Caco-2 (cell line): Measurements from ENCODE around the gene SAG. TPM values are rescaled to one million over a fixed set of nuclear protein-coding genes. Genes with fewer than 3 reads are reported as not detected.

ENCODE experiments used
- BruUV-seq: library from RNA; stranded (reverse); fragments of 400-500 nt; replicated peaks from 2 replicates; lab custom pipeline; 2021; lab: Mats Ljungman, UMichigan
- CTCF ChIA-PET: fragments of 300-600 bp; sonication (Branson Sonifier 250); formaldehyde crosslinking; loops from one replicate; lab custom pipeline; 2022; ENCODE audit warnings: antibody characterized with exemption; lab: Charles Lee
- POLR2A ChIA-PET: fragments of 300-600 bp; sonication (Branson Sonifier 250); formaldehyde crosslinking; loops from one replicate; lab custom pipeline; 2022; ENCODE audit warnings: antibody characterized with exemption; lab: Charles Lee
- DNase-seq, 2 experiments: peaks; one replicate each; pipeline versions ENCODE4 v3.0.0 to v3.0.0-alpha.2; 2020 to 2022
- H3K27me3 ChIP-seq: replicated peaks from 2 replicates; pipeline ENCODE4 v1.6.0; 2011; ENCODE audit warnings: low read length; ENCODE audit not compliant: control insufficient read depth, insufficient read depth
- H3K36me3 ChIP-seq: 2 replicates; pipeline ENCODE4 v1.5.1; 2011; ENCODE audit warnings: low read length; ENCODE audit not compliant: control insufficient read depth, insufficient read depth
- H3K4me1 ChIP-seq: fragments of 250-450 bp; sonication (Bioruptor Pico); 2 replicates; pipeline ENCODE4 v1.5.1; 2020; ENCODE audit warnings: mild to moderate bottlenecking
- H3K4me3 ChIP-seq: 2 replicates; pipeline ENCODE4 v1.5.1; 2011; ENCODE audit warnings: low read depth, mild to moderate bottlenecking, control low read depth, low read length
- H3K9me3 ChIP-seq: fragments of 250-450 bp; sonication (Bioruptor Pico); 2 replicates; pipeline ENCODE4 v1.5.1; 2020; ENCODE audit warnings: mild to moderate bottlenecking, moderate library complexity
- H3K27ac Mint-ChIP-seq: one replicate; pipeline ENCODE4 v1.8.0; 2022; ENCODE audit warnings: mixed read lengths; ENCODE audit not compliant: unreplicated experiment
- H3K27me3 Mint-ChIP-seq: one replicate; pipeline ENCODE4 v1.8.0; 2022; ENCODE audit warnings: mixed read lengths; ENCODE audit not compliant: insufficient read depth, unreplicated experiment
- H3K36me3 Mint-ChIP-seq: one replicate; pipeline ENCODE4 v1.8.0; 2022; ENCODE audit warnings: mild to moderate bottlenecking, mixed read lengths; ENCODE audit not compliant: insufficient read depth, unreplicated experiment
- H3K4me1 Mint-ChIP-seq: one replicate; pipeline ENCODE4 v1.8.0; 2022; ENCODE audit warnings: low read depth, mixed read lengths; ENCODE audit not compliant: unreplicated experiment
- H3K4me3 Mint-ChIP-seq: one replicate; pipeline ENCODE4 v1.8.0; 2022; ENCODE audit warnings: mild to moderate bottlenecking, moderate library complexity, mixed read lengths; ENCODE audit not compliant: unreplicated experiment
- H3K9me3 Mint-ChIP-seq: one replicate; pipeline ENCODE4 v1.8.0; 2022; ENCODE audit warnings: mixed read lengths; ENCODE audit not compliant: unreplicated experiment
- intact Hi-C: fragments of 100-400 bp; cut with micrococcal nuclease; formaldehyde crosslinking; loops from one replicate; pipeline ENCODE4 v1.10.0; 2022; ENCODE audit not compliant: unreplicated experiment
- total RNA-seq: library from RNA; stranded (reverse); gene quantifications from 2 replicates; pipeline ENCODE4 v1.2.3, GENCODE V29; 2022
- TF ChIP-seq, protein P1 (sequence below), 2 experiments: fragments of 200-600 bp in 1 of 2; IDR thresholded peaks; 1 replicate in 1 of 2; 2 replicates in 1 of 2; pipeline versions ENCODE4 v1.5.1 to v1.8.0; 2011 to 2022; ENCODE audit warnings: antibody characterized with exemption in 1 of 2, control low read depth in 1 of 2, inconsistent platforms in 1 of 2, low read depth in 1 of 2, low read length in 1 of 2, mild to moderate bottlenecking in 1 of 2, moderate library complexity in 1 of 2; ENCODE audit not compliant: insufficient read depth in 1 of 2, severe bottlenecking in 1 of 2, unreplicated experiment in 1 of 2

The SAG gene
- total RNA-seq, 1 experiment from 2014 or later: not detected

DNA sequence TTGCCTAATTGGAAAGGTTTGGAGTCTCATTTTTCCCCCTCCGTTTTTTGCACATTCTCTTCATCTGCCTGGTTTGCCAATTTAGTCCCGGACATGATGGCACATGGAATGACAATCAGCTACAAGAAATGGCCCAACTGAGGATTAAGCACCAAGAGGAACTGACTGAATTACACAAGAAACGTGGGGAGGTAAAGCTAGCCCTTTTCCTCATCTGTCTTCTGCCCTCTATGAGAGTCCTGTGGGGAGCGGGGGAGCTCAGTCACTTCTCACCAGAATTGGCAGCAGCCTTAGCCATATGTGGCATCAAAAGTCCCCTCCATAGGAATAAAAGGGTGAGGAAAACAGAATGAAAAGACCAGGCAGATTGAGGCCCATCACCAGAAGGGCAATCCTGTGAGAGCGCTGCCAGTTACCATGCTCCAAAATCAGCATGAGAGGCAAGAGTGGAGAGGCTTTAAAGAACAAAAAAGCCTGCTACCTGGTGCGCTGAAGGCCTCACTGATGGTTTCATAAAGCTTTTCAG is 44.5 kb upstream of the SAG start:
- DNase-seq: no peak
- CTCF ChIA-PET: no interaction called here
- no peaks in the 10 kb centered on the region for H3K4me1 ChIP-seq
- H3K9me3 Mint-ChIP-seq: no peaks in the 10 kb centered on the region
- no peak overlapping the region for H3K4me3 ChIP-seq
- no peaks in the 10 kb centered on the region for H3K4me1 Mint-ChIP-seq
- no peaks in the 10 kb centered on the region for H3K27me3 ChIP-seq
- H3K9me3 ChIP-seq: no peaks in the 10 kb centered on the region
- H3K36me3 Mint-ChIP-seq: peaks cover 73% of the 10 kb centered on the region
- POLR2A ChIA-PET: no interaction called here
- no peak overlapping the region for H3K27ac Mint-ChIP-seq
- no peak overlapping the region for H3K4me3 Mint-ChIP-seq
- H3K27me3 Mint-ChIP-seq: no peaks in the 10 kb centered on the region
- intact Hi-C loops: no loop called here
- H3K36me3 ChIP-seq: no peaks in the 10 kb centered on the region; the same call in 1 of the 2 replicates
- BruUV-seq: no TSS peak
- TF ChIP-seq, protein P1, sequence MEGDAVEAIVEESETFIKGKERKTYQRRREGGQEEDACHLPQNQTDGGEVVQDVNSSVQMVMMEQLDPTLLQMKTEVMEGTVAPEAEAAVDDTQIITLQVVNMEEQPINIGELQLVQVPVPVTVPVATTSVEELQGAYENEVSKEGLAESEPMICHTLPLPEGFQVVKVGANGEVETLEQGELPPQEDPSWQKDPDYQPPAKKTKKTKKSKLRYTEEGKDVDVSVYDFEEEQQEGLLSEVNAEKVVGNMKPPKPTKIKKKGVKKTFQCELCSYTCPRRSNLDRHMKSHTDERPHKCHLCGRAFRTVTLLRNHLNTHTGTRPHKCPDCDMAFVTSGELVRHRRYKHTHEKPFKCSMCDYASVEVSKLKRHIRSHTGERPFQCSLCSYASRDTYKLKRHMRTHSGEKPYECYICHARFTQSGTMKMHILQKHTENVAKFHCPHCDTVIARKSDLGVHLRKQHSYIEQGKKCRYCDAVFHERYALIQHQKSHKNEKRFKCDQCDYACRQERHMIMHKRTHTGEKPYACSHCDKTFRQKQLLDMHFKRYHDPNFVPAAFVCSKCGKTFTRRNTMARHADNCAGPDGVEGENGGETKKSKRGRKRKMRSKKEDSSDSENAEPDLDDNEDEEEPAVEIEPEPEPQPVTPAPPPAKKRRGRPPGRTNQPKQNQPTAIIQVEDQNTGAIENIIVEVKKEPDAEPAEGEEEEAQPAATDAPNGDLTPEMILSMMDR (IDR thresholded peaks at IDR 0.05; ENCODE audit: insufficient read depth in 1 of 2, low read depth in 1 of 2, low read length in 1 of 2, severe bottlenecking in 1 of 2, unreplicated experiment in 1 of 2): no peak

GRCh38 chr2:233264667-233265066 is 42.9 kb upstream of the SAG start:
- H3K27me3 Mint-ChIP-seq: no peaks in the 10 kb centered on the region
- H3K9me3 ChIP-seq: no peaks in the 10 kb centered on the region
- DNase-seq: no peak
- H3K36me3 ChIP-seq: no peaks in the 10 kb centered on the region; the same call in 1 of the 2 replicates
- no peaks in the 10 kb centered on the region for H3K9me3 Mint-ChIP-seq
- BruUV-seq: no TSS peak
- intact Hi-C loops: no loop called here
- H3K27me3 ChIP-seq: no peaks in the 10 kb centered on the region
- H3K4me3 ChIP-seq: no peak overlapping the region
- H3K4me1 ChIP-seq: no peaks in the 10 kb centered on the region
- POLR2A ChIA-PET: no interaction called here
- TF ChIP-seq, protein P1 (IDR thresholded peaks at IDR 0.05; ENCODE audit: insufficient read depth in 1 of 2, low read depth in 1 of 2, low read length in 1 of 2, severe bottlenecking in 1 of 2, unreplicated experiment in 1 of 2): no peak
- no peak overlapping the region for H3K4me3 Mint-ChIP-seq
- H3K36me3 Mint-ChIP-seq: peaks cover 71% of the 10 kb centered on the region
- H3K27ac Mint-ChIP-seq: no peak overlapping the region
- H3K4me1 Mint-ChIP-seq: no peaks in the 10 kb centered on the region
- CTCF ChIA-PET: no interaction called here

DNA sequence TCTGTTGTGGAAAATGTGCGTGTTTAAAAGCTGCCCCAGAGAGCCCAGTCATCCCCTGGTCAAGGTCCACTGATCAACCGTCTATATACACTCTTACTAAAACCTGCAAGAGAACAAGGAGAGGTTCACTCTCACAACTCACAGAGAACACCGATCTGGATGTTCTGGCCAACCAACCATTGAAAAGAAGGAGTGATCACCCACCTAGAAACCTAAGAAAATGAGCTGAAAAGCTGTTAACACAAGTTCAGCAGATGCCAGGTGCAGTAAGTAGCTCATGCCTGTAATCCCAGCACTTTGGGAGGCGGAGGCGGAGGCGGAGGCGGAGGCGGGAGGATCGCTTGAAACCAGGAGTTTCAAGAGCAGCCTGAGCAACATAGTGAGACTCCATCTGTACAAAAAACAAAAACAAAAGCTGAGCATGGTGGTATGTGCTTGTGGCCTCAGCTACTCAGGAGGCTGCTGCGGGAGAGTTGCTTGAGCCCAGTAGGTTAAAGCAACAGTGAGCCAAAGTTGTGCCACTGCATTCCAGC is 41.7 kb upstream of the SAG start:
- Histone ChIP-seq H3K36me3 (no peaks in the 10 kb centered on the region; the same call in 1 of the 2 replicates), H3K9me3 (no peaks in the 10 kb centered on the region), H3K4me1 (no peaks in the 10 kb centered on the region), H3K4me3 (no peak overlapping the region), H3K27me3 (no peaks in the 10 kb centered on the region)
- ChIA-PET POLR2A (no interaction called here), CTCF (no interaction called here)
- TF ChIP-seq, protein P1 (IDR thresholded peaks at IDR 0.05; ENCODE audit: insufficient read depth in 1 of 2, low read depth in 1 of 2, low read length in 1 of 2, severe bottlenecking in 1 of 2, unreplicated experiment in 1 of 2): no peak
- H3K4me1 Mint-ChIP-seq: no peaks in the 10 kb centered on the region
- H3K27me3 Mint-ChIP-seq: no peaks in the 10 kb centered on the region
- no peak overlapping the region for H3K27ac Mint-ChIP-seq
- no peak for DNase-seq
- peaks cover 77% of the 10 kb centered on the region for H3K36me3 Mint-ChIP-seq
- no TSS peak for BruUV-seq
- no peaks in the 10 kb centered on the region for H3K9me3 Mint-ChIP-seq
- H3K4me3 Mint-ChIP-seq: no peak overlapping the region
- intact Hi-C loops: no loop called here
